Ramos (cell line): ENCODE data around the gene GUK1.

Source experiments
- in situ Hi-C: fragments of 300-500 bp; cut with MboI; formaldehyde crosslinking; loops from one replicate; pipeline ENCODE4 v1.14.3; 2022; ENCODE audit warnings: low sequenced_read_pairs; ENCODE audit not compliant: unreplicated experiment

The GUK1 gene

GRCh38 chr1:228139931-228140723, at the start of gene GUK1:
GUK1 (plus strand) TSS chr1:228140279; CDS start chr1:228140303, 24 bp downstream.
- in situ Hi-C loops = no loop called here

- in situ Hi-C loops = no loop called here
These were observed 49.4 kb upstream of the GUK1 start for GRCh38 chr1:228090613-228091081.

- in situ Hi-C loops = no loop called here
These were observed 49.0 kb upstream of the GUK1 start for GRCh38 chr1:228091084-228091483.

- in situ Hi-C loops = no loop called here
These were observed 47.6 kb upstream of the GUK1 start for GRCh38 chr1:228092342-228093049.

- in situ Hi-C loops = no loop called here
These were observed 46.8 kb upstream of the GUK1 start for GRCh38 chr1:228093050-228093906.

- in situ Hi-C loops = no loop called here
These were observed 45.6 kb upstream of the GUK1 start for GRCh38 chr1:228094432-228095016.

- in situ Hi-C loops = no loop called here
These were observed 44.9 kb upstream of the GUK1 start for GRCh38 chr1:228095161-228095560.

GRCh38 chr1:228095938-228096337, 44.1 kb upstream of the GUK1 start:
- in situ Hi-C loops = no loop called here

GRCh38 chr1:228096416-228097332, 43.4 kb upstream of the GUK1 start:
- in situ Hi-C loops = no loop called here

GRCh38 chr1:228097333-228098081, 42.6 kb upstream of the GUK1 start:
- in situ Hi-C loops = no loop called here

GRCh38 chr1:228098323-228098931, 41.7 kb upstream of the GUK1 start:
- in situ Hi-C loops = no loop called here

GRCh38 chr1:228099331-228099732, 40.7 kb upstream of the GUK1 start:
- in situ Hi-C loops = no loop called here

GRCh38 chr1:228100822-228101613, 39.1 kb upstream of the GUK1 start:
- in situ Hi-C loops = no loop called here

- in situ Hi-C loops = no loop called here
These were observed 38.5 kb upstream of the GUK1 start for GRCh38 chr1:228101614-228101993.

- in situ Hi-C loops = no loop called here
These were observed 37.9 kb upstream of the GUK1 start for GRCh38 chr1:228101994-228102790.

GRCh38 chr1:228102791-228103620, 37.1 kb upstream of the GUK1 start, which contains the start of gene C1orf35:
C1orf35 (minus strand) TSS chr1:228103325; CDS start chr1:228103227, 98 bp downstream.
- in situ Hi-C loops = no loop called here
